ENCODE data around the gene OLAH.

OLAH gene

DNA sequence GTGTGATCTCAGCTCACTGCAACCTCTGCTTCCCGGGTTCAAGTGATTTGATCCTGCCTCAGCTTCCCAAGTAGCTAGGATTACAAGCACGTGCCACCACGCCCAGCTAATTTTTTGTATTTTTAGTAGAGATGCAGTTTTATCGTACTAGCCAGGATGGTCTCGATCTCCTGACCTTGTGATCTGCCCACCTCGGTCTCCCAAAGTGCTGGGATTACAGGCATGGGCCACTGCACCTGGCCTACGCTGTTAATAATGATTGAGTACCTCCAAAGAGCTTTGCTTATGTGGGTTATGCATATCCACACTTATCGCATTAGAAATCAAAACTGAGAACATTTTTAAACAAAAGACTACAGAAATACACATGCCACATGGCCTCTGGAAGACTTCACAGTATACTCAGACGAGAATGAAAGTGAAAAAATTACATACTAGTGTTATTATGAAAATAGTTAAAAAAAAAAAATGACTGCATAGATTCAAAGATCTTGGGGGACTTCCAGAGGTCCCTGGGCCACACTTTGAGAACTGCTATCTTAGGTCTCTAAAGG lies 78.8 kb downstream of the OLAH start:
- no peak for FAIRE-seq
- no peak for DNase-seq (ENCODE audit: low spot score)
